GM23338 (cell line): ENCODE data around the gene NCOA4. TPM values are rescaled to one million over a fixed set of nuclear protein-coding genes. Genes with fewer than 3 reads are reported as not detected.
A peak's percentile ranks its signal among the peaks of the same experiment; 100 is the strongest.

Experiments used
- ATAC-seq: fragments of 200-7000 bp; cut with Tn5 transposase; 3 replicates; pipeline ENCODE4 v1.9.1; 2020
- DNase-seq: peaks from one replicate; pipeline ENCODE4 v3.0.0-alpha.2; 2015; ENCODE audit warnings: low spot score
- H2AFZ ChIP-seq: fragments of 200-600 bp; sonication (generic); 2 replicates; pipeline ENCODE4 v1.8.0; 2016; ENCODE audit warnings: antibody characterized with exemption, mild to moderate bottlenecking, moderate library complexity
- H3F3A ChIP-seq: fragments of 200-600 bp; sonication (generic); replicated peaks from 2 replicates; pipeline ENCODE4 v1.8.0; 2017; ENCODE audit warnings: antibody characterized with exemption, mixed run types, low read depth
- H3K27ac ChIP-seq: fragments of 200-600 bp; sonication (generic); 2 replicates; pipeline ENCODE4 v1.6.1; 2016; ENCODE audit warnings: low read depth
- H3K27me3 ChIP-seq: fragments of 200-600 bp; sonication (generic); 2 replicates; pipeline ENCODE4 v1.8.0; 2016; ENCODE audit warnings: mild to moderate bottlenecking, mixed run types, moderate library complexity; ENCODE audit not compliant: insufficient read depth
- H3K36me3 ChIP-seq: fragments of 200-600 bp; sonication (generic); 2 replicates; pipeline ENCODE4 v1.8.0; 2016; ENCODE audit warnings: mild to moderate bottlenecking; ENCODE audit not compliant: insufficient read depth
- H3K4me1 ChIP-seq: fragments of 200-600 bp; sonication (generic); 2 replicates; pipeline ENCODE4 v1.8.0; 2016; ENCODE audit warnings: mild to moderate bottlenecking, moderate library complexity; ENCODE audit not compliant: insufficient read depth
- H3K4me2 ChIP-seq: fragments of 200-600 bp; sonication (generic); 2 replicates; pipeline ENCODE4 v1.7.1; 2017; ENCODE audit warnings: mixed run types
- H3K4me3 ChIP-seq: fragments of 200-600 bp; sonication (generic); 2 replicates; pipeline ENCODE4 v1.6.1; 2016; ENCODE audit warnings: mixed run types
- H3K79me2 ChIP-seq: fragments of 200-600 bp; sonication (generic); replicated peaks from 2 replicates; pipeline ENCODE4 v1.8.0; 2017; ENCODE audit warnings: mild to moderate bottlenecking; ENCODE audit not compliant: insufficient read depth
- H3K9me2 ChIP-seq: fragments of 200-600 bp; sonication (generic); 2 replicates; pipeline ENCODE4 v1.8.0; 2017; ENCODE audit not compliant: insufficient read depth
- H4K20me1 ChIP-seq: fragments of 200-600 bp; sonication (generic); replicated peaks from 2 replicates; pipeline ENCODE4 v1.8.0; 2017; ENCODE audit warnings: mild to moderate bottlenecking; ENCODE audit not compliant: insufficient read depth
- H3K27ac Mint-ChIP-seq: 2 replicates; pipeline ENCODE4 v1.8.0; 2020; ENCODE audit warnings: inconsistent platforms, mild to moderate bottlenecking, moderate library complexity, mixed read lengths
- H3K27me3 Mint-ChIP-seq: 3 replicates; pipeline ENCODE4 v1.8.0; 2022; ENCODE audit warnings: low read depth, mild to moderate bottlenecking, moderate library complexity, mixed read lengths, inconsistent platforms; ENCODE audit not compliant: insufficient read depth, poor library complexity
- H3K36me3 Mint-ChIP-seq: 3 replicates; pipeline ENCODE4 v1.8.0; 2021; ENCODE audit warnings: low read depth, mild to moderate bottlenecking, inconsistent platforms, moderate library complexity, mixed read lengths
- H3K4me1 Mint-ChIP-seq: 3 replicates; pipeline ENCODE4 v1.8.0; 2020; ENCODE audit warnings: mild to moderate bottlenecking, inconsistent platforms, mixed read lengths
- H3K4me3 Mint-ChIP-seq: 3 replicates; pipeline ENCODE4 v1.8.0; 2021; ENCODE audit warnings: moderate library complexity, mild to moderate bottlenecking, inconsistent platforms, mixed read lengths
- H3K9me3 Mint-ChIP-seq: 3 replicates; pipeline ENCODE4 v1.8.0; 2020; ENCODE audit warnings: moderate library complexity, mild to moderate bottlenecking, inconsistent platforms, mixed read lengths
- CTCF ChIP-seq, 2 experiments: fragments of 200-600 bp in 1 of 2; sonication (generic) in 1 of 2; conservative IDR thresholded peaks; 2 replicates each; pipeline versions ENCODE4 v1.5.1 to v1.6.1; 2016 to 2017; ENCODE audit warnings: antibody characterized with exemption in 2 of 2, low read depth in 2 of 2, mild to moderate bottlenecking in 2 of 2, moderate library complexity in 1 of 2
- EZH2phosphoT487 ChIP-seq: fragments of 200-600 bp; sonication (generic); IDR thresholded peaks from one replicate; pipeline ENCODE4 v1.8.1; 2018; ENCODE audit warnings: antibody characterized with exemption; ENCODE audit not compliant: unreplicated experiment
- JUNB ChIP-seq: IDR thresholded peaks from one replicate; pipeline ENCODE4 v1.6.1; 2016; ENCODE audit warnings: antibody characterized with exemption; ENCODE audit not compliant: unreplicated experiment
- NANOG ChIP-seq: IDR thresholded peaks from 2 replicates; pipeline ENCODE4 v1.6.1; 2016; ENCODE audit warnings: antibody characterized with exemption, borderline replicate concordance
- ZNF114 ChIP-seq: fragments of 250-450 bp; sonication (Bioruptor Pico); IDR thresholded peaks from 2 replicates; pipeline ENCODE4 v1.5.0; 2020; ENCODE audit warnings: mild to moderate bottlenecking, moderate library complexity
- polyA plus RNA-seq: library from polyadenylated mRNA; unstranded; fragments of >200 nt; fragmentation: Nextera tagmentation; extraction: Ambion mirVana; gene quantifications from 2 replicates; pipeline ENCODE4 v1.2.1, GENCODE V29; 2016
- total RNA-seq: library from RNA; depleted of rRNA; stranded (reverse); fragments of >200 nt; shearing (Covaris generic); gene quantifications from 2 replicates; pipeline ENCODE4 v1.2.3, GENCODE V29; 2014
- TF ChIP-seq, protein P1 (sequence below): IDR thresholded peaks from one replicate; pipeline ENCODE4 v1.6.1; 2018; ENCODE audit warnings: antibody characterized with exemption; ENCODE audit not compliant: unreplicated experiment

The NCOA4 gene
- total and polyA plus RNA-seq, 2 experiments from 2014 or later = 24.9 to 76.9 TPM

- H3K4me3 Mint-ChIP-seq = no peak overlapping the region
- H3K9me3 Mint-ChIP-seq = no peaks in the 10 kb centered on the region
- no peak overlapping the region for H3K27ac Mint-ChIP-seq
- Histone ChIP-seq H3F3A (no peaks in the 10 kb centered on the region), H3K27me3 (no peaks in the 10 kb centered on the region), H4K20me1 (no peaks in the 10 kb centered on the region), H3K79me2 (no peaks in the 10 kb centered on the region), H3K4me3 (no peak overlapping the region), H3K36me3 (no peaks in the 10 kb centered on the region), H3K4me2 (no peak overlapping the region), H2AFZ (0 out of 2 replicates have a peak overlapping the region, but pooled peaks have one; percentile 18), H3K4me1 (no peaks in the 10 kb centered on the region), H3K27ac (no peak overlapping the region), H3K9me2 (0 out of 2 replicates have a peak, but pooled peaks cover 3% of the 10 kb centered on the region)
- ATAC-seq (no peak), DNase-seq (no peak)
- no peaks in the 10 kb centered on the region for H3K36me3 Mint-ChIP-seq
- no peaks in the 10 kb centered on the region for H3K27me3 Mint-ChIP-seq
- H3K4me1 Mint-ChIP-seq = peaks cover 3% of the 10 kb centered on the region; the same call in 1 of the 3 replicates
- TF ChIP-seq CTCF (conservative IDR thresholded peaks at IDR 0.05; ENCODE audit: low read depth in 2 of 2) (no peak), EZH2phosphoT487 (no peak), JUNB (no peak), ZNF114 (CRISPR knock-in tag) (no peak)
- TF ChIP-seq, protein P1, sequence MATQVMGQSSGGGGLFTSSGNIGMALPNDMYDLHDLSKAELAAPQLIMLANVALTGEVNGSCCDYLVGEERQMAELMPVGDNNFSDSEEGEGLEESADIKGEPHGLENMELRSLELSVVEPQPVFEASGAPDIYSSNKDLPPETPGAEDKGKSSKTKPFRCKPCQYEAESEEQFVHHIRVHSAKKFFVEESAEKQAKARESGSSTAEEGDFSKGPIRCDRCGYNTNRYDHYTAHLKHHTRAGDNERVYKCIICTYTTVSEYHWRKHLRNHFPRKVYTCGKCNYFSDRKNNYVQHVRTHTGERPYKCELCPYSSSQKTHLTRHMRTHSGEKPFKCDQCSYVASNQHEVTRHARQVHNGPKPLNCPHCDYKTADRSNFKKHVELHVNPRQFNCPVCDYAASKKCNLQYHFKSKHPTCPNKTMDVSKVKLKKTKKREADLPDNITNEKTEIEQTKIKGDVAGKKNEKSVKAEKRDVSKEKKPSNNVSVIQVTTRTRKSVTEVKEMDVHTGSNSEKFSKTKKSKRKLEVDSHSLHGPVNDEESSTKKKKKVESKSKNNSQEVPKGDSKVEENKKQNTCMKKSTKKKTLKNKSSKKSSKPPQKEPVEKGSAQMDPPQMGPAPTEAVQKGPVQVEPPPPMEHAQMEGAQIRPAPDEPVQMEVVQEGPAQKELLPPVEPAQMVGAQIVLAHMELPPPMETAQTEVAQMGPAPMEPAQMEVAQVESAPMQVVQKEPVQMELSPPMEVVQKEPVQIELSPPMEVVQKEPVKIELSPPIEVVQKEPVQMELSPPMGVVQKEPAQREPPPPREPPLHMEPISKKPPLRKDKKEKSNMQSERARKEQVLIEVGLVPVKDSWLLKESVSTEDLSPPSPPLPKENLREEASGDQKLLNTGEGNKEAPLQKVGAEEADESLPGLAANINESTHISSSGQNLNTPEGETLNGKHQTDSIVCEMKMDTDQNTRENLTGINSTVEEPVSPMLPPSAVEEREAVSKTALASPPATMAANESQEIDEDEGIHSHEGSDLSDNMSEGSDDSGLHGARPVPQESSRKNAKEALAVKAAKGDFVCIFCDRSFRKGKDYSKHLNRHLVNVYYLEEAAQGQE = no peak
These were observed 33.9 kb upstream of the NCOA4 start for GRCh38 chr10:46064269-46064817.

- no peaks in the 10 kb centered on the region for H3K27me3 ChIP-seq
- H3K4me3 ChIP-seq = no peak overlapping the region
- ATAC-seq (no peak), DNase-seq (no peak)
- H4K20me1 ChIP-seq = no peaks in the 10 kb centered on the region
- no peak overlapping the region for H3K27ac ChIP-seq
- no peaks in the 10 kb centered on the region for H3K4me1 ChIP-seq
- 0 out of 2 replicates have a peak overlapping the region, but pooled peaks have one; percentile 63 for H2AFZ ChIP-seq
- no peak overlapping the region for H3K27ac Mint-ChIP-seq
- no peaks in the 10 kb centered on the region for H3F3A ChIP-seq
- H3K9me2 ChIP-seq = no peaks in the 10 kb centered on the region
- H3K79me2 ChIP-seq = no peaks in the 10 kb centered on the region
- peaks cover 3% of the 10 kb centered on the region; the same call in 1 of the 3 replicates for H3K4me1 Mint-ChIP-seq
- no peaks in the 10 kb centered on the region for H3K27me3 Mint-ChIP-seq
- H3K9me3 Mint-ChIP-seq = no peaks in the 10 kb centered on the region
- H3K36me3 ChIP-seq = no peaks in the 10 kb centered on the region
- H3K4me3 Mint-ChIP-seq = no peak overlapping the region
- H3K36me3 Mint-ChIP-seq = no peaks in the 10 kb centered on the region
- no peak overlapping the region for H3K4me2 ChIP-seq
- no peak for TF ChIP-seq CTCF (conservative IDR thresholded peaks at IDR 0.05; ENCODE audit: low read depth in 2 of 2)
- no peak for TF ChIP-seq ZNF114 (CRISPR knock-in tag)
- TF ChIP-seq NANOG = no peak
- no peak for TF ChIP-seq EZH2phosphoT487
These were observed 32.5 kb upstream of the NCOA4 start for GRCh38 chr10:46062723-46063428.
